ENCODE measurements around the gene ACTN1.

The ACTN1 gene

DNA sequence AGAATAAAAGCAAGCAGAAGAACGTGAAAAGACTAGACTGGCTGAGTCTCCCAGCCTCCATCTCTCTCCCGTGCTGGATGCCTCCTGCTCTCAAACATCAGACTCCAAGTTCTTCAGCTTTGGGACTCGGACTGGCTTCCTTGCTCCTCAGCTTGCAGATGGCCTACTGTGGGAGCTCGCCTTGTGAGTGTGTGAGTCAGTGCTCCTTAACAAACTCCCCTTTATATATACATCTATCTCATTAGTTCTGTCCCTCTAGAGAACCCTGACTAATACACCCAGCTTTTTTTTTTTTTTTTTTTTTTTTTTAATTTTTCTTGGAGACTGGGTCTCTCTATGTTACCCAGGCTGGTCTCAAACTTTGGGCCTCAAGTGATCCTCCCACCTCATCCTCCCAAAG, 46.9 kb downstream of the ACTN1 start:
- DNase-seq, result no peak

GRCh38 chr14:68931474-68932051, 47.5 kb downstream of the ACTN1 start:
- no peak for DNase-seq

GRCh38 chr14:68931063-68931462, 48.0 kb downstream of the ACTN1 start:
- DNase-seq, result no peak

DNA sequence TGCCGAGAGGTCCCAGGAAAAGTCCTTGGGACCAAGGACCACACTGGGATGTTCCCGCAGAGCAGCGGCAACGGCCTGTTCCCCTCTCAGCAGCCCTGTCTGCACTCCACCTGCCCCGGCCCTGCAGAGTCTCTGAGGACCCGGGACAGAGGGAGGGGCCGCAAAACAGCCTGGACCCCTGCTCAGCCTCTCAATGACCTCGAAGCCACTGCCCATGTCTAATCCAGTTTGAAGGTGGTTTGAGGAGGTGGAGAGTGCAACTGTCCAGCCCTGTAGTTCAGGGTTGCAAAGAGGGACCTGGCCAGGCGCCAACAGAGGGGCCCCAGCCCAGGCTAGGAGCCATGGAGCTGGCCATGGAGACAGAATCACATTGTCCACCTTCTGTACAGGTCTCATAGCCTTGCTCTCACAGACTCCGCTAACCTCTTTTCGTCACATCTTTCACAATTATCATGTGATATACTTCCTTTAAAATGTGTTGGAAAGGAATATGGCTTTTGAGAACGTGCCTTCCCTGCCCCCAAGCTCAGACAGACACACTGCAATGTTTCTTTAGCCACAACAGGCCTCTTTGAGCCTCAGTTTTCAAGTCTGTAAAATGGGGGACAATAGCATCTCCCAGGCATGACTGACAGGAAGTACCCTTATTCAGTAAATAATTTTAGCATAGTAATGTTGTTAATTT, 49.3 kb downstream of the ACTN1 start:
- no peak for DNase-seq

GRCh38 chr14:68928770-68929550, 50.1 kb downstream of the ACTN1 start:
- no peak for DNase-seq

DNA sequence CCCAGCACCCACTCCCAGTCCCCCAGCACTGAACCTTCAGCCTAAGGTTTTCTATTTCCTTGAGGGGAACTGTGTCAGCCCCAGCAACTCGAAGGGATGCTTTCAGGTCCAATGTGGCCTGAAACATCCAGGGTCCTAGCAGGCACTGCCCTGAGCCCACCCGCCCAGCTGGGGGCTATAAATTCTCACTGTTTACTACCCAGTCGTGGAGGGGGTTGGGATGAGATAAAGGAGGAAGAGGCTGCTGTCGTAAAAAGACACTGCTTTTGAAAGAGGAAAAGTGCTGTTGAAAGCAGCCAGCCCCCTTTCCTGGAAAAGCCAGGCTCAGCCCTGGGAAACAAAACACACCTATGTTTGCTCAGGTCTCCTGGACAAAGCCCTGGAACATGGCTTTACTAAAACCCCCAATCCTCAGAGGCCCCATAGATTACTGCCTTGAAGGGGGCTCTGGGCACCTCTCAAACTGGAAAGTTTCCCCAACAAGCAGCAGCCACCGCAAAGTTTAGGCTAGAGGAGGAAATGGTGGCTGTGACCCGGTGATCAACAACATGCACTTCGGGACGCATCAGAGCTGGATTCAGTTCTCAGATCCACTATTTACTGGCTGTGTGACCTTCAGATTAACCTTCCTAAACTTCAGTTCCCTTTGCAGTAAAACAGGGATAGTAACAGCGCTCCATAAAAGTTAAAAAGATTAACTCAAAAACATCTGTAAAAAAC, 51.0 kb downstream of the ACTN1 start:
- DNase-seq, result no peak

DNA sequence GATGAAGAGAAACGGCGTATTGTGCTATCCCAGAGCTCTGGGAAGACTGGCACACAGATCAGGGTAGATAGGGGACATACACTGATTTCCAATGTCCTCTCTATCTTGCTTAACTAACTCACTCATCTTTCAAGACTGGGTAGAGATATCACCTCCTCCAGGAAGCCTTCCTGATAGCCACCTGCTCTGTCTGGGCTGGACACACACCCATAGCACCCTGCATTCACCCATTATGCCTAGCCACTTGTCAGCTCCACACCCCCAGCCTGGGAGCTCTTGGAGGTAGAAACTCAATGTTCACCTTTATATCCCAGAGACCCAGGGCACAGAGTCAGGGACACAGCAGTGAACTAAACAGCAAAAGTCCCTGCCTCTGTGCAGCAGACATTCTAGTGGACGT, 52.0 kb downstream of the ACTN1 start:
- no peak for DNase-seq

- DNase-seq, result no peak
These were observed 52.9 kb downstream of the ACTN1 start for GRCh38 chr14:68926236-68926635.

DNA sequence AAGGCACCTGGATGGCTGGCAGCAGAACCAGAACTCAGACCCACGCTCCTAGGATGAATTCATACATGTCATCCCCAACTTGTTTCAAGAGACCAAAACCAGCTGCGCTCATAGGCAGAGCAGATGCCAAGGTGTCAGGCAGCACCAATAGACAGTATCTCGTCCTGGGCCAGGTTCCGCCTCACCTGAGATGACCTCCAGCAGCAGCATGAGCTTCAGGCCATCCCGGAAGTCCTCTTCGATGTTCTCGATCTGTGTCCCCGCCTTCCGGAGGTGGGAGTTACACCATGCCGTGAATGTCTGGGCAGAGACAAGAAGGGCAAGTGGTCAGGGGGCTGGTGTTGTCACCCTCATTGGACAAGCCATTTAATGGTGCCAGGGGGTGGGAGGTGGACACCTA, 53.7 kb downstream of the ACTN1 start:
- DNase-seq, result no peak

GRCh38 chr14:68924186-68925158, 54.6 kb downstream of the ACTN1 start:
- no peak for DNase-seq

DNA sequence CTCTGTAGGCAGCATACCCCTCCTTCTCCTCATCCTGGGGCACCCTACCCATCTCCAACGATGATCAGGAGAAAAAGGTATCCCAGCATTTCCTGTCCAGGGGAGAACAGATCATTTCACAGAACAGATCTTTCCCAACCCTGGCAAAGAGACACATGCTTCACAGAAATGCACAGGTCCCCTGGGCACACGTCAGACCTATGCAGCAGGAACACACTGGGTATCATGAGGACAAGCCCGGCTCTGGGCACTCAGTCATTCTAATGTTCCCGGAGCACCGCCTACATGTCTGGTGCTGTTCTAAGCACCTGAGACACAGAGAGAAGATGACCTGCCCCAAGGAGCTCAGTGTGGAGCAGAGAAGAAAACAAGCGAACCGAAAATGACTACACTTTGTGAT, 56.2 kb downstream of the ACTN1 start:
- DNase-seq, result no peak

DNA sequence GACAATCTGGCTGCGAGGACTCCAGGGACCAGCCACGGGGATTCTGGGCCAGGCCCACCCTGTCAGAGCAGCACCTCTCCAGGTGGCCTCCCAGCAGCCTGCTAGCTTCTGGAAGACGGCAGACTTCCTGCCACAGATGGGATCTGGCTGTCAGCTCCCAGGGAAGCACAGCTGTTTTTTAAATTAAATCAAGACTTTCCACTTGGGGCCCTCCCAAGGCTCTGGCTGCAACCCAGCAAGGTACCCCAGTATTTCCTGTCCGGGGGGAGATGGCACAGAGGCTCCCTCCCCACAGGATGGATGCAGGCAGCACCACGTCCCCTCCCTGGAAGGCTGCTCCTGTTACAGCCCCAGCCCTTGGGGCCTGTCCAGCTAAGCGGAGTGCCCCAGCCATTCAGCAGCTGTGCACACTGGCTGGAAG, 56.9 kb downstream of the ACTN1 start:
- no peak for DNase-seq

- DNase-seq, result no peak
These were observed 57.4 kb downstream of the ACTN1 start for GRCh38 chr14:68921666-68922065.

DNA sequence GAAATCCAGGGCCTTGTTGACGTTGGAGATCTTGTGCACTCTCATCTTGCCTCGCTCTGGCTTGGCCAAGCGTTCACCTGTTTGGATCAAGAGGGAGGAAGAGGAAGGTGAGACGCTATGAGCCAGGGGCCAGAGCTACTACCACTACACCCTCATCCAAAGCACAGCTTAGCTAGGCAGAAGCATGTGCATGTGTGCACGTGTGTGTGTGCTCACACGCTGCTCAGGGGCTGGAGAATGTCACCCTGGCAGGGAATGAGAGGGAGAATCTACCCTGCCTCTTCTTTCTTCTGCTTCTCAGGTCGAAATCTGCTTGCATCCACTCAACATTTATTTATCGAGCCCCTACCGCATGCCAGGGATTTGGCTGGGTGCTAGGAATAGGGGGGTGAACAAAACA, 58.1 kb downstream of the ACTN1 start:
- no peak for DNase-seq

DNA sequence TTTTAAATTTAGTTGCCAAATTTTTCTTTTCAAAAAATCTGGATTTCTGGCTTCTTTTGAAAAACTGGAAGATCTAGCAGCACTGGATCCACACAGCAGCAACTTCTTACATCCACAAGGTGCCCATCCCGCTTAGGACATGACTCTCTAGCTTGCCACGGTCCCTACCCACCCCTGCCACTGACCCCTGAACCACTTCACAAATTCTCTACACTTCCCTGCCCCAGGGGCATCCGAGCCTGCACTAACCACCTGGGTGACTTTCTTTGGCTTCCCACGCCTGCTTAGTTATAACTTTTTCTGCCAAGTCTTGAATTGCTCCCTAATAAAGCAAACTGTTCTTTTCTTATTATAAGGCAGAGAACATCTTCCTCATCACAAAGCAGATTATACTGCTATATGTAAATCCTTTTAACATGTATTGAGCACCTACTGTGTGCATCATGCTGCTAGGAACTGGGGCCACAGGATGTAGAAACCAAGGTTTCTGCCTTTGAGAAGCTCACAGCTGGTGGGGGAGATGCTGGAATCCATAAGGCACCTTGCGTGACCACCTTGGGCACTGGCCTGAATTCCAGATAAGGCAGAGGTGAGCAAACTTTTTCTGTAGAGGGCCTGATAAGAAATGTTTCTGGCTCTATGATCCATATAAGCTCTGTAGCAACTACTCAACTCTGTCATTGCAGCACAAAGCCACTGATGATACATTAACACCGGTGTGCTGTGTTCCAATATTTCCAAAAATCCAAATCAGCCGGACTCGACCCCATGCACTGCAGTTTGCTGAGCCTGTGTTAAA, 59.8 kb downstream of the ACTN1 start:
- DNase-seq, result no peak

DNA sequence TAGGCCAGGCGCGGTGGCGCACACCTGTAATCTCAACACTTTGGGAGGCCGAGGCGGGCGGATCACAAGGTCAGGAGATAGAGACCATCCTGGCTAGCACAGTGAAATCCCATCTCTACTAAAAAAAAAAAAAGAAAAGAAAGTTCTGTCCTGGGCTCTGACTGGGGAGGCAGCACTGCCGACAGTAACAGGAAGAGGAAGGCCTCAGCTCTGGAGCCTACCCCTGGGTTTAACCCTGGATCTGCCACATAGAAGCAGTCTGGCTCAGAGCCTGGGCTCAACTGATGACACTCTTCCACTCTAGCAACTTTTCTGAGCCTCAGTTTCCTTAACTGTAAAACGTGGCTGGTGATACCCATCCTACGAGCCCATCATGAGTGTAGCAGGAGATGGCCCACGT, 60.5 kb downstream of the ACTN1 start:
- DNase-seq, result no peak

- DNase-seq, result no peak
These were observed 62.7 kb downstream of the ACTN1 start for GRCh38 chr14:68916358-68916941.

DNA sequence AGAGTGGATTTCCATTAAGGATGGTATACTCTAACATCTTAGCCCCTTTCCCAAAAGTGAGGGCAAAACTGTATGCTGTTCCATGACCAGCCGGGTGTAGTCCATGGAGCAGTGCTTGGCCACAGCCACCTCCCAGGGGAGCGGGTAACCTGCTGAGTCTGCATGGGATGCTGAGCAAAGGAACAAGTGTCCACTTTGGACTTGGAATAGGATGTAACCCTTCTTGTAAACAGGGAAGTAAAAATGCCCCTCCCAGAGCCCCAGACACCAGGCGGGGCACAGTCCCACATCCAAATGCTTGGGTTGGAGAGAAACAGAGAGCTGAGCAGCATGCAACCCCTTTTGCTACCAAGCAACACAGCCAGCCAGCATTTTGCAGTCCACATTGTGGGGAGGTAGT, 65.6 kb downstream of the ACTN1 start:
- no peak for DNase-seq

DNA sequence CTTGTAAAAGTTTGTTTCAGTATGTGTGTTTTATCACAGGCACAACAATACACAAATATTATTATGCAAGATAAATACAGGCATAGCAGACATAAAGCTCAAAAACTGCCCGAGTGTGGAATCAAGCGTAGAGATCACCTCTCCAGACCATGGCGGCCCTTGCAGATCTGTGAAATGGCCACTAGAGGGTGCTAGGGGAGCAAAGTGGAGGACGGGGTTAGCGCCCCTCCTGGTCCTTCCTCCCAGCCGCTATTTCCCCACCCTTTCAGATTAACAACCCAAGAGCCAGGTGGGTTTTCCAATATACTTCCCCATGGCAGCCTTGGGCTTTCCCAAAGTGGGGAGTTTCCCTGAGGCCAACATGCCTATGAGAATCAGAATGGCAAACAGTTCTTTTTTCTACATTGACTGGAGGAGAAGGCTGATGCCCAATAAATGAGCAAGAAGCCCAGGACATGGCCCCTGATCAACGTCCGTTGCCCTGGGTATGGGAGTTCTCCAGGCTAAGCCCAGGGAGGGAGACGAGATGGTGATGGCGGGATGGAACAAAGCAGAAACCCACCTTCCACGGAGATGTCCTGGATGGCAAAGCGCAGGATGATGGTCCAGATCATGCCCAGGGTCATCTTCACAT, 67.4 kb downstream of the ACTN1 start:
- peak; percentile 39 for DNase-seq

DNA sequence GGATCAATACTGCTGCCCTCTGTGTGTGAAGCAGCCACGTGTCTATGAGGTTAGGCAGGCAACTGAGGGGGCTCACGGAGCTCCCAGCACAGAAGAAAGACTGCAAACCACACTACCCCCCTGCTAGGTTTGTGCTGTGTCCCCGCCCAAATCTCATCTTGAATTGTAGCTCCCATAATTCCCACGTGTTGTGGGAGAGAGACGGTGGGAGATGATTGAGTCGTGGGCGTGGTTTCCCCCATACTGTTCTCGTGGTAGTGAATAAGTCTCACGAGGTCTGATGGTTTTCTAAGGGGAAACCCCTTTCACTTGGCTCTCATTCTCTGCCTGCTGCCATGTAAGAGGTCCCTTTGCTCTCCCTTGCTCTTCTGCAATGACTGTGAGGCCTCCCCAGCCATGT, 68.6 kb downstream of the ACTN1 start:
- no peak for DNase-seq

GRCh38 chr14:68908803-68909202, 70.3 kb downstream of the ACTN1 start:
- DNase-seq, result no peak
